Measurements from ENCODE around the gene LSR.

LSR gene

DNA sequence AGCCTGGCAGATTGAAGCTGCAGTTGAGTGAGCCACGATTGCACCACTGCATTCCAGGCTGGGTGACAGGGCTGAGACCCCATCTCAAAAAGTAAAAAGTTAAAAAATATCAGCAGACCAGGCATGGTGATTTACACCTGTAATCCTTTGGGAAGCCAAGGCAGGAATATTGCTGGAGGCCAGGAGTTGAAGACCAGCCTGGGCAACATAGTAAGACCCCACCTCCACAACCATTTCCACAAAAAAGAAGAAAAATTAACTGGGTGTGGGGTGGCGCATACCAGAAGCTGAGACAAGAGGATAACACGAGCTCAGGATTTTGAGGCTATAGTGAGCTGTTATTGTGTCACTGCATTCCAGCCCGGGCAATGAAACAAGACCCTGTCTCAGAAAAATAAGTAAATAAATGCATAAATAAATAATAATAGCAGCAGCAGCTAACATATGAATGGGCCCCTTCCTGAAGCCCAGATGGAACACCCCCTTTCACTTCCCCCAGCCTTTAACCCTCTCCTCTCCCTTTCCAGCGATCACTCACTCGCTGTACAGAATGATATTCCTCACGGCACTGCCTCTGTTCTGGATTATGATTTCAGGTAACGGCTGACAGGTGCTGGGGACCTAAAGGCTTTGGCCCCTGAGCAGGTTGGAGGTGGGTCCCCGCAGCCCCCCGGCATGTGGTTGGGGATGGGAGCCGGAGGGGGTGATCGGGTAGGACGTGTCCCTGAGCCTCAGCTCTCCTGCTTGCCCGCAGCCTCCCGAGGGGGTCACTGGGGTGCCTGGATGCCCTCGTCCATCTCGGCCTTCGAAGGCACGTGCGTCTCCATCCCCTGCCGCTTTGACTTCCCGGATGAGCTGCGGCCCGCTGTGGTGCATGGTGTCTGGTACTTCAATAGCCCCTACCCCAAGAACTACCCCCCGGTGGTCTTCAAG lies 46.3 kb downstream of the LSR start:
- Histone ChIP-seq H3K9me3 (ENCODE audit: control insufficient read depth, insufficient read depth, low read depth, low read length) (no peaks in the 10 kb centered on the region), H3K4me3 (ENCODE audit: low read depth, low read length) (no peak overlapping the region), H3K36me3 (ENCODE audit: control insufficient read depth in 2 of 2, insufficient read depth in 1 of 2, low read length in 2 of 2) (no peaks in the 10 kb centered on the region; a peak in 1 of 3 replicates), H3K27ac (ENCODE audit: extremely low read depth, low read depth, low read length) (no peak overlapping the region), H3K4me1 (ENCODE audit: control insufficient read depth, insufficient read depth, low read length) (peaks cover 3% of the 10 kb centered on the region; the same call in 1 of the 2 replicates)
- ChIA-PET POLR2A (no interaction called here), CTCF (interaction anchor here (0.5 to 1.4 kb wide), 6 partner anchors 24 to 648 kb away, joined by 3 to 8 read pairs (median 3); no protein-coding TSS in a partner anchor)
- TF ChIP-seq, protein P1, sequence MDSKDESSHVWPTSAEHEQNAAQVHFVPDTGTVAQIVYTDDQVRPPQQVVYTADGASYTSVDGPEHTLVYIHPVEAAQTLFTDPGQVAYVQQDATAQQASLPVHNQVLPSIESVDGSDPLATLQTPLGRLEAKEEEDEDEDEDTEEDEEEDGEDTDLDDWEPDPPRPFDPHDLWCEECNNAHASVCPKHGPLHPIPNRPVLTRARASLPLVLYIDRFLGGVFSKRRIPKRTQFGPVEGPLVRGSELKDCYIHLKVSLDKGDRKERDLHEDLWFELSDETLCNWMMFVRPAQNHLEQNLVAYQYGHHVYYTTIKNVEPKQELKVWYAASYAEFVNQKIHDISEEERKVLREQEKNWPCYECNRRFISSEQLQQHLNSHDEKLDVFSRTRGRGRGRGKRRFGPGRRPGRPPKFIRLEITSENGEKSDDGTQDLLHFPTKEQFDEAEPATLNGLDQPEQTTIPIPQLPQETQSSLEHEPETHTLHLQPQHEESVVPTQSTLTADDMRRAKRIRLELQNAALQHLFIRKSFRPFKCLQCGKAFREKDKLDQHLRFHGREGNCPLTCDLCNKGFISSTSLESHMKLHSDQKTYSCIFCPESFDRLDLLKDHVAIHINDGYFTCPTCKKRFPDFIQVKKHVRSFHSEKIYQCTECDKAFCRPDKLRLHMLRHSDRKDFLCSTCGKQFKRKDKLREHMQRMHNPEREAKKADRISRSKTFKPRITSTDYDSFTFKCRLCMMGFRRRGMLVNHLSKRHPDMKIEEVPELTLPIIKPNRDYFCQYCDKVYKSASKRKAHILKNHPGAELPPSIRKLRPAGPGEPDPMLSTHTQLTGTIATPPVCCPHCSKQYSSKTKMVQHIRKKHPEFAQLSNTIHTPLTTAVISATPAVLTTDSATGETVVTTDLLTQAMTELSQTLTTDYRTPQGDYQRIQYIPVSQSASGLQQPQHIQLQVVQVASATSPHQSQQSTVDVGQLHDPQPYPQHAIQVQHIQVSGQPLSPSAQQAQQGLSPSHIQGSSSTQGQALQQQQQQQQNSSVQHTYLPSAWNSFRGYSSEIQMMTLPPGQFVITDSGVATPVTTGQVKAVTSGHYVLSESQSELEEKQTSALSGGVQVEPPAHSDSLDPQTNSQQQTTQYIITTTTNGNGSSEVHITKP (tag by site-specific recombination; IDR thresholded peaks at IDR 0.05), result 0 out of 2 replicates have a peak, but pooled peaks have one; percentile 40
- TF ChIP-seq HOXC10 (CRISPR knock-in tag; IDR thresholded peaks at IDR 0.05) (no peak), ZNF549 (tag by site-specific recombination; IDR thresholded peaks at IDR 0.05) (no peak), ZNF266 (tag by site-specific recombination; IDR thresholded peaks at IDR 0.05; ENCODE audit: low read depth) (no peak), KLF1 (tag by site-specific recombination; IDR thresholded peaks at IDR 0.05) (no peak), ZNF426 (tag by site-specific recombination; IDR thresholded peaks at IDR 0.05) (no peak), ZSCAN23 (tag by site-specific recombination; IDR thresholded peaks at IDR 0.05) (no peak), ZBTB17 (tag by site-specific recombination; IDR thresholded peaks at IDR 0.05) (peak; percentile 37; the same call in 1 of the 2 replicates), ZNF121 (tag by site-specific recombination; IDR thresholded peaks at IDR 0.05) (peak; percentile 94), GLIS2 (tag by site-specific recombination; IDR thresholded peaks at IDR 0.05) (peak; percentile 15; the same call in 1 of the 2 replicates), ZNF23 (tag by site-specific recombination; IDR thresholded peaks at IDR 0.05; ENCODE audit: borderline replicate concordance) (no peak)

DNA sequence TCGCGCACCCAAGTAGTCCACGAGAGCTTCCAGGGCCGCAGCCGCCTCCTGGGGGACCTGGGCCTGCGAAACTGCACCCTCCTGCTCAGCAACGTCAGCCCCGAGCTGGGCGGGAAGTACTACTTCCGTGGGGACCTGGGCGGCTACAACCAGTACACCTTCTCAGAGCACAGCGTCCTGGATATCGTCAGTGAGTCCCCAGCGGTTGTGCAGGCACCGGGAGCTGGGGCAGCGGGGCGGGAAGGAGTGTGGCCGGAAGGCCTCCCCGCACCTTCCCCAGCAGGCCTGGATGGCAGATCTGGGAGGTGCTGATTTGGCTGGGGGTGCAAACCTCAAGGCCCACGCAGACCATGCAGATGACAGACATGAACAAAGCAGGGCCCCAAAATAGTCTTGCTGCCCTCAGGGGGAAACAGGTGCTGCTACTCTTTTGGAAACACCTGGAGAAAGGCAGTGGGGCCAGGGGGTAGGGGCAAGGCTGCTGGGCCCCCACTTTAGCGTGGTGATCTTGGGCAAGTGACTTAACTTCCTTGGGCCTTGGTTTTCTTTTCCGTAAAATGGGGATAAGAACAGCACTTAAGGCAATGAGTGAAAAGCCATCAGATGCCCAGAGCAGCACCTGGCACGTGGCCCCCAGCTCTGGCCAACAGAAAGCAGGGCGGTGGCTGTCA lies 47.1 kb downstream of the LSR start:
- Histone ChIP-seq H3K27ac (ENCODE audit: extremely low read depth, low read depth, low read length) (no peak overlapping the region), H3K4me3 (ENCODE audit: low read depth, low read length) (no peak overlapping the region), H3K36me3 (ENCODE audit: control insufficient read depth in 2 of 2, insufficient read depth in 1 of 2, low read length in 2 of 2) (no peaks in the 10 kb centered on the region; a peak in 1 of 3 replicates), H3K9me3 (ENCODE audit: control insufficient read depth, insufficient read depth, low read depth, low read length) (no peaks in the 10 kb centered on the region), H3K4me1 (ENCODE audit: control insufficient read depth, insufficient read depth, low read length) (no peaks in the 10 kb centered on the region)
- ChIA-PET CTCF (interaction anchor here (0.6 to 0.7 kb wide), 3 partner anchors 25 to 647 kb away, joined by 3 to 8 read pairs (median 3); no protein-coding TSS in a partner anchor), POLR2A (no interaction called here)
- TF ChIP-seq ZBTB17 (tag by site-specific recombination; IDR thresholded peaks at IDR 0.05) (0 out of 2 replicates have a peak, but pooled peaks have one; percentile 12), ZNF169 (tag by site-specific recombination; IDR thresholded peaks at IDR 0.05) (no peak), ZNF529 (tag by site-specific recombination; IDR thresholded peaks at IDR 0.05; ENCODE audit: insufficient replicate concordance) (no peak), KLF16 (tag by site-specific recombination; IDR thresholded peaks at IDR 0.05) (no peak), ZNF501 (tag by site-specific recombination; IDR thresholded peaks at IDR 0.05) (no peak), GLIS2 (tag by site-specific recombination; IDR thresholded peaks at IDR 0.05) (peak; percentile 37; the same call in 1 of the 2 replicates), ZNF791 (tag by site-specific recombination; IDR thresholded peaks at IDR 0.05) (no peak), ZNF600 (tag by site-specific recombination; IDR thresholded peaks at IDR 0.05) (peak; percentile 61), ZNF701 (tag by site-specific recombination; IDR thresholded peaks at IDR 0.05) (no peak), ZNF24 (tag by site-specific recombination; IDR thresholded peaks at IDR 0.05) (no peak)
- TF ChIP-seq, protein P2, sequence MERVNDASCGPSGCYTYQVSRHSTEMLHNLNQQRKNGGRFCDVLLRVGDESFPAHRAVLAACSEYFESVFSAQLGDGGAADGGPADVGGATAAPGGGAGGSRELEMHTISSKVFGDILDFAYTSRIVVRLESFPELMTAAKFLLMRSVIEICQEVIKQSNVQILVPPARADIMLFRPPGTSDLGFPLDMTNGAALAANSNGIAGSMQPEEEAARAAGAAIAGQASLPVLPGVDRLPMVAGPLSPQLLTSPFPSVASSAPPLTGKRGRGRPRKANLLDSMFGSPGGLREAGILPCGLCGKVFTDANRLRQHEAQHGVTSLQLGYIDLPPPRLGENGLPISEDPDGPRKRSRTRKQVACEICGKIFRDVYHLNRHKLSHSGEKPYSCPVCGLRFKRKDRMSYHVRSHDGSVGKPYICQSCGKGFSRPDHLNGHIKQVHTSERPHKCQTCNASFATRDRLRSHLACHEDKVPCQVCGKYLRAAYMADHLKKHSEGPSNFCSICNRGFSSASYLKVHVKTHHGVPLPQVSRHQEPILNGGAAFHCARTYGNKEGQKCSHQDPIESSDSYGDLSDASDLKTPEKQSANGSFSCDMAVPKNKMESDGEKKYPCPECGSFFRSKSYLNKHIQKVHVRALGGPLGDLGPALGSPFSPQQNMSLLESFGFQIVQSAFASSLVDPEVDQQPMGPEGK (tag by site-specific recombination; IDR thresholded peaks at IDR 0.05), result peak; percentile 19; the same call in 1 of the 2 replicates
- TF ChIP-seq, protein P3, sequence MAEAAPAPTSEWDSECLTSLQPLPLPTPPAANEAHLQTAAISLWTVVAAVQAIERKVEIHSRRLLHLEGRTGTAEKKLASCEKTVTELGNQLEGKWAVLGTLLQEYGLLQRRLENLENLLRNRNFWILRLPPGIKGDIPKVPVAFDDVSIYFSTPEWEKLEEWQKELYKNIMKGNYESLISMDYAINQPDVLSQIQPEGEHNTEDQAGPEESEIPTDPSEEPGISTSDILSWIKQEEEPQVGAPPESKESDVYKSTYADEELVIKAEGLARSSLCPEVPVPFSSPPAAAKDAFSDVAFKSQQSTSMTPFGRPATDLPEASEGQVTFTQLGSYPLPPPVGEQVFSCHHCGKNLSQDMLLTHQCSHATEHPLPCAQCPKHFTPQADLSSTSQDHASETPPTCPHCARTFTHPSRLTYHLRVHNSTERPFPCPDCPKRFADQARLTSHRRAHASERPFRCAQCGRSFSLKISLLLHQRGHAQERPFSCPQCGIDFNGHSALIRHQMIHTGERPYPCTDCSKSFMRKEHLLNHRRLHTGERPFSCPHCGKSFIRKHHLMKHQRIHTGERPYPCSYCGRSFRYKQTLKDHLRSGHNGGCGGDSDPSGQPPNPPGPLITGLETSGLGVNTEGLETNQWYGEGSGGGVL (tag by site-specific recombination; IDR thresholded peaks at IDR 0.05), result no peak
